Thoracic aorta (tissue), 2 donors: Measurements from ENCODE around the gene ZP1. TPM values are rescaled to one million over a fixed set of nuclear protein-coding genes. Genes with fewer than 3 reads are reported as not detected.

Experiments used
- ATAC-seq: fragments of 150-250 bp; one replicate; pipeline ENCODE4 v1.8.0; 2017; ENCODE audit warnings: low read depth; ENCODE audit not compliant: insufficient number of reproducible peaks, low FRiP score
- DNase-seq: peaks from one replicate; pipeline ENCODE4 v3.0.0-alpha.2; 2020; ENCODE audit warnings: low spot score
- H3K27ac ChIP-seq, 2 donors: fragments of 200-600 bp; sonication (generic); 1 replicate in 1 of 2; 2 replicates in 1 of 2; pipeline ENCODE4 v1.5.1; 2016; ENCODE audit warnings: mild to moderate bottlenecking in 2 of 2, moderate library complexity in 2 of 2
- H3K27me3 ChIP-seq: fragments of 200-600 bp; sonication (generic); replicated peaks from 2 replicates; pipeline ENCODE4 v1.6.0; 2016; ENCODE audit warnings: mild to moderate bottlenecking; ENCODE audit not compliant: insufficient read depth
- H3K36me3 ChIP-seq: fragments of 200-600 bp; sonication (generic); one replicate; pipeline ENCODE4 v1.5.1; 2016
- H3K4me1 ChIP-seq, 2 donors: fragments of 200-600 bp; sonication (generic); 1 replicate in 1 of 2; 2 replicates in 1 of 2; pipeline versions ENCODE4 v1.5.1 to v1.6.0; 2016; ENCODE audit warnings: low read depth in 2 of 2, mild to moderate bottlenecking in 1 of 2; ENCODE audit not compliant: control insufficient read depth in 1 of 2
- H3K4me3 ChIP-seq: fragments of 200-600 bp; sonication (generic); 2 replicates; pipeline ENCODE4 v1.5.1; 2016; ENCODE audit warnings: mild to moderate bottlenecking
- H3K9me3 ChIP-seq: fragments of 200-600 bp; sonication (generic); 2 replicates; pipeline ENCODE4 v1.5.1; 2016
- total RNA-seq, 2 donors: library from RNA; depleted of rRNA; stranded (reverse); fragments of >200 nt; gene quantifications; one replicate each; pipeline versions ENCODE4 v1.1.0 to v1.2.3, GENCODE V29; 2016
- TF ChIP-seq, protein P1 (sequence below): fragments of 200-600 bp; sonication (generic); IDR thresholded peaks from one replicate; pipeline ENCODE4 v1.5.1; 2019; ENCODE audit warnings: antibody characterized with exemption

Gene ZP1
- total RNA-seq, 2 donors from 2014 or later: not detected

DNA sequence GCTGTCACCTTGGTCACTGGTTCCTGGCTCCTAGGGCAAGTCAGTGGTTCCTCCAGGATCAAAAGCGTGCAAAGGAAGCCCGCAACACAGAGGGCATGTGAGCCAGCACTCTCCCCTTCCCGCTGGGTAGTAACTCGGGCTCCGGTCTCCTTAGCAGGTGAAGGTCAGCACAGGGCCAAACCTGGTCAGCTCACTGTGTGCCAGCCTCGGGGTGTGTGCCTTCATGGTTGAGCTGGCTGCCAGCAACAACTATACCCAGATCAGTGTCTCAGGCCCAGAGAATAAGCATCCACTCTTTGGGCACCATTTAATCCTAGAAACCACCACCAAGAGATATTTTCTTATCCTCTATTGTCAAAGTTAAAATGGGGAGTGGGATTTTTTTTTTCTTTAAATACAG, 41.6 kb upstream of the ZP1 start:
- no peaks in the 10 kb centered on the region for H3K36me3 ChIP-seq
- ATAC-seq (no peak), DNase-seq (no peak)
- H3K27ac ChIP-seq: no peak overlapping the region
- H3K4me1 ChIP-seq: no peaks in the 10 kb centered on the region
- H3K4me3 ChIP-seq: no peak overlapping the region
- TF ChIP-seq, protein P1, sequence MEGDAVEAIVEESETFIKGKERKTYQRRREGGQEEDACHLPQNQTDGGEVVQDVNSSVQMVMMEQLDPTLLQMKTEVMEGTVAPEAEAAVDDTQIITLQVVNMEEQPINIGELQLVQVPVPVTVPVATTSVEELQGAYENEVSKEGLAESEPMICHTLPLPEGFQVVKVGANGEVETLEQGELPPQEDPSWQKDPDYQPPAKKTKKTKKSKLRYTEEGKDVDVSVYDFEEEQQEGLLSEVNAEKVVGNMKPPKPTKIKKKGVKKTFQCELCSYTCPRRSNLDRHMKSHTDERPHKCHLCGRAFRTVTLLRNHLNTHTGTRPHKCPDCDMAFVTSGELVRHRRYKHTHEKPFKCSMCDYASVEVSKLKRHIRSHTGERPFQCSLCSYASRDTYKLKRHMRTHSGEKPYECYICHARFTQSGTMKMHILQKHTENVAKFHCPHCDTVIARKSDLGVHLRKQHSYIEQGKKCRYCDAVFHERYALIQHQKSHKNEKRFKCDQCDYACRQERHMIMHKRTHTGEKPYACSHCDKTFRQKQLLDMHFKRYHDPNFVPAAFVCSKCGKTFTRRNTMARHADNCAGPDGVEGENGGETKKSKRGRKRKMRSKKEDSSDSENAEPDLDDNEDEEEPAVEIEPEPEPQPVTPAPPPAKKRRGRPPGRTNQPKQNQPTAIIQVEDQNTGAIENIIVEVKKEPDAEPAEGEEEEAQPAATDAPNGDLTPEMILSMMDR: no peak
- no peaks in the 10 kb centered on the region for H3K27me3 ChIP-seq
- no peaks in the 10 kb centered on the region for H3K9me3 ChIP-seq

DNA sequence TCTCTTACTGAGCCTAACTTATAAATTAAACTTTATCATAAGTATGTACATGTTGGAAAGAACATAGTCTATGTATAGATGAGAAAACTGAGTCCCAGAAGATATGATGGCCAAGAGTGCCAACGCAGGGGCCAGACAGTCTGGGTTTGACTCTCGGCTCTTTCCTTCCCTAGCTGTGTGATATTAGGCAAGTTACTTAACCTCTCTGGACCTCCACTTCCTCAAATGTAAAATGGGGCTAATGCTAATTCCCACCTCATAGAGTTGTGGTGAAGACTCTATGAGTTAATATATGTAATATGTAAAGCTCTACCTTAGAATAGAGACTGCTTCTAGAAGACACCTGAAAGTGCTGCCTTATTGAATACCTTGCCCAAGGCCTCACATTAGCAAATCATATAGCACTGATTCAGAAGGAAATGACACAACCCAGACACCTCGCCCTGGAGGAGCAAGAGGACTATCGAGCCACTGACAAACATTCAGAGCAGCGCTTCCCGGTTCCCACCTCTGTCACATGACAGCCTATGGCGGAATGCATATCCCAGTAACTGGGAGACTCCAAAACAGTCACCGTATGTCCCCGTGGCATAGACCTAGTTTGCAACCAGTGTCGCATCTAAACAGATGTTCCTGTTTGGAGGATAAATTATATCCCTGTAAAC, 36.7 kb upstream of the ZP1 start:
- Histone ChIP-seq H3K36me3 (no peaks in the 10 kb centered on the region), H3K4me1 (peaks cover 0 to 4% of the 10 kb centered on the region in 2 donors), H3K27ac (no peak overlapping the region), H3K4me3 (no peak overlapping the region), H3K27me3 (no peaks in the 10 kb centered on the region), H3K9me3 (no peaks in the 10 kb centered on the region)
- no peak for ATAC-seq
- TF ChIP-seq, protein P1: no peak
- DNase-seq: no peak

DNA sequence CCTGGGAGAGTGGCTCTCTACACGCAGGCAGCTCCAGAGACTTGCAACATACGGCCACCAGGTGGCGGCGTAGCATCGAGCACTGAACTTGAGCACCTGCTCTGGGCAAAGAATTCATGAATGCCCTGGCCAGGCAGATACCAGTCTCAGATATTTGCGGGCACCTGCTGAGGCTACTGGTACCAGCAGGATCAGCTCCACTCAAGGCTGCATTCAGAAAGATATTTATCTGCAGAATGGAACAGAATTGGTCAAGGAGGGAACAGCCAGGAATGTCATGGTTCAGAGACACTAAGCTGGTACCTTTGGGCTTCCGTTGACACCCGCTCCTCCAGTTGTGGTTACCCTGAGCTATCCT, 36.2 kb upstream of the ZP1 start:
- no peak overlapping the region for H3K27ac ChIP-seq
- H3K27me3 ChIP-seq: no peaks in the 10 kb centered on the region
- no peak for ATAC-seq
- no peak overlapping the region for H3K4me3 ChIP-seq
- no peaks in the 10 kb centered on the region for H3K36me3 ChIP-seq
- H3K9me3 ChIP-seq: no peaks in the 10 kb centered on the region
- DNase-seq: peak; percentile 30
- TF ChIP-seq, protein P1: peak; percentile 96
- H3K4me1 ChIP-seq: peaks cover 0 to 4% of the 10 kb centered on the region in 2 donors

DNA sequence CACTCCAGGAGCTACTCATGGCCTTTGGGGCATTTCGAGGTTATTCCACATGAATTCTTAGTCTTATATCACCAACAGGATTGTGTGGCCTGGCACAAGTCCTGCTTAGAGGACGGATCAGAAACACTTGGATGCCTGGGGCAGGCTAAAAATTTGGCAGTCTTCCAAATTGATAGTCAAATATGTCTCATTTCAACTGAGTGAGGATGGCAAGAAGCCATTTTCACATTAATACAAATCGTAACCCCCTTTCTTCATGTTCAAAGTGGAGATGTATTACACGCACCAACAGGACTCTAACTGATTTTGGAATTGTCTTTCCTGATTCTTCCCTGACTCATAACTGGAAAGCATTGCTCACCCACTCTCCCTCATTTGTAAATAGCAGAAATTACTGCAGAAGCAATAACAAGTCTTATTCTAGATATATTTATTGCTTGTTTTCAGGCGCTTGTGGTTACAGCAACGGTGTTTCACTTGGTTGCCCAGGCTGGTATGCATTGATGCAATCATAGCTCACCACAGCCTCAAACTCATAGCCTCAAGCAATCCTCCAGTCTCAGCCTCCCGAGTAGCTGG, 35.8 kb upstream of the ZP1 start:
- Histone ChIP-seq H3K27me3 (no peaks in the 10 kb centered on the region), H3K9me3 (no peaks in the 10 kb centered on the region), H3K36me3 (no peaks in the 10 kb centered on the region), H3K4me3 (no peak overlapping the region), H3K27ac (no peak overlapping the region), H3K4me1 (peaks cover 0 to 4% of the 10 kb centered on the region in 2 donors)
- TF ChIP-seq, protein P1: no peak
- ATAC-seq (no peak), DNase-seq (no peak)

- TF ChIP-seq, protein P1: no peak
- Histone ChIP-seq H3K4me1 (peaks cover 0 to 4% of the 10 kb centered on the region in 2 donors), H3K27ac (no peak overlapping the region), H3K27me3 (no peaks in the 10 kb centered on the region), H3K36me3 (no peaks in the 10 kb centered on the region), H3K4me3 (no peak overlapping the region), H3K9me3 (no peaks in the 10 kb centered on the region)
- DNase-seq (no peak), ATAC-seq (no peak)
Measured at GRCh38 chr11:60834742-60835533, 32.4 kb upstream of the ZP1 start.
